G401 (cell line): Measurements from ENCODE around the gene CAMTA1. TPM values are rescaled to one million over a fixed set of nuclear protein-coding genes. Genes with fewer than 3 reads are reported as not detected.
A peak's percentile ranks its signal among the peaks of the same experiment; 100 is the strongest.
"Not testable (repeated sequence)": the region's sequence is repeated elsewhere in the genome, so short reads cannot be mapped to it uniquely, and the experiment has no call there.

Experiments used
- DNase-seq: peaks from one replicate; pipeline ENCODE4 v3.0.0-alpha.2; 2015; ENCODE audit warnings: low spot score
- in situ Hi-C: cut with HindIII; loops from 2 replicates; pipeline ENCODE4 v1.10.0; 2016; ENCODE audit warnings: low sequenced_read_pairs, mixed read lengths
- total RNA-seq: library from RNA; depleted of rRNA; stranded (reverse); fragments of >200 nt; shearing (Covaris generic); gene quantifications from 2 replicates; pipeline ENCODE4 v1.2.3, GENCODE V29; 2014

The CAMTA1 gene
- total RNA-seq, 1 experiment from 2014 or later: 137 TPM

DNA sequence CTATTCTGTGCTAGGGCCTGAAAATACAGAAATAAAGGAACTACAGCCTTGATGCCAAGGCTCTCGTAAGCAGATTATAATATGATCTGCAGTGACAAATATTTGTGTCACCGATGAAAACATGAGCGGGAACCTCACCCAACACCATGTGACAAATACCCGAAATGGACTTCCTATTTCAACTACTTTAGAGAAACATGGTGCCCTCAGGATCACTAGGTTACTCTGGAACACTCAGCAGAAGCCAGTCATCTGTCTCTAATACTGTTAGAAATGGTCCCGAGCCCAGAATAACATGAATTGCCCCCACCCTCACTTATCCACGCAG is 985.4 kb downstream of the CAMTA1 start:
- no peak for DNase-seq
- in situ Hi-C loops: no loop called here

DNA sequence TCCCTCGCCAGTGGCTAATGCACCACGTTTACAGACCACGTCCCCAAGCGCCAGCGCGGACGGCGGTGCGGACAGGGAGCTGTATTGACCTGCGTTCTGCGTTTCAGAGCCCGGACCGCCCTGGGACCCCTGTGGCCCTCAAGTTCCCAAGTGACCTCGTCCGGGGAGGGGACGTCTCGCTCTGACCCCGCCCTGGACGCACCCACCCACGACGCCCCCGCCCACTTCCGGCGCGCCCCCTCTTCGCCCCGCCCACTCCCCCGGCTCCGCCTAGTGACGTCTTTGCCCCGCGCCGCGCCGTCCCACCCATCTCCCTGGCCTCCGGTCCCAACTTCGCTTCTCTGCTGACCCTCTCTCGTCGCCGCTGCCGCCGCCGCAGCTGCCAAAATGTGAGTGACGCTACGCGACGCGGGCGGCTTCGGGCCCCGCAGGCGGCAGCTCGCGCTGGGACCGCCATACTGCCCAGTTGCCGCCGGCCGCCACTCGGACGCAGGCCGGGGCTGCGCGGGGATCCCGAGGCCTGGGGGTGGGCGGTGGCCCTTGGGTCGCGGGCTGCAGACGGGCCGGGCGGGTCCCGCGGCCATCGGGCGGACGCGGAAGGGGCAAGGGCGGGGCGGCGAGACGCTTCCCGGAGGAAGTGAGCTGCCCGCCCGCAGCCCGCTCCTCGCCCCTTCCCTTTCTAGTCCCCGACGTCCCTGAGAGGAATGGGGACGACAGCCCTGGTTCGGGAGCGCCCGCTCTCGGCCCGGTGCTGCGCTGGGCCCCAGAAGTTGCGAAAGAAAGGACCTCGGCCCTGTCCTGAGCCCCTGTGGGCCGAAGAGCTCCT is 986.0 kb downstream of the CAMTA1 start, which contains the start of gene VAMP3:
TSS of gene VAMP3 (plus strand) at position 300 of the 826 bp plus-strand sequence. CDS start at position 388, 88 bp downstream.
- DNase-seq: peak; percentile 80
- in situ Hi-C loops: no loop called here

DNA sequence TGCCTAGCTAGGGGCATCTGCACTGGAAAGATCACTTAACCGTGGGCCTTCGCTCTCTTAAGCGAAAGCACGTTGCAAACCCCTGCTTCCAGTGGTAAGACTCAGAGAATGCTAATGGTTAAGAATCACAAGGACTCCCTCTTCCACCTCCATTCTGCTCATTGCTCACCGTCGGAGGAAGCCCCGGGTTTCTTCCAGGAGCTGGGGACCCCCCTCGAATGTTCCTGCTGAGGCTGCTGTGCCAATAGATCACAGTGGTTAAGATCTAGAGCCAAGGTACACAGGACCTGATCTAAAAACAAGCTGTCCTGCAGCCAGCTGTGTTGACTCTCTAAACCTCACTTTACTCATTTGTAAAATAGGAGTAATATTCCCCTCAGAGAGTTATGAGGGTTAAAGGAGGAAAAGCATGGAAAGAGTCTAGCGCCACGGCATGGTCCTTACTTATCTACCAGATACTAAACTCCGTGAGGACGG is 986.6 kb downstream of the CAMTA1 start:
- in situ Hi-C loops: no loop called here
- no peak for DNase-seq

DNA sequence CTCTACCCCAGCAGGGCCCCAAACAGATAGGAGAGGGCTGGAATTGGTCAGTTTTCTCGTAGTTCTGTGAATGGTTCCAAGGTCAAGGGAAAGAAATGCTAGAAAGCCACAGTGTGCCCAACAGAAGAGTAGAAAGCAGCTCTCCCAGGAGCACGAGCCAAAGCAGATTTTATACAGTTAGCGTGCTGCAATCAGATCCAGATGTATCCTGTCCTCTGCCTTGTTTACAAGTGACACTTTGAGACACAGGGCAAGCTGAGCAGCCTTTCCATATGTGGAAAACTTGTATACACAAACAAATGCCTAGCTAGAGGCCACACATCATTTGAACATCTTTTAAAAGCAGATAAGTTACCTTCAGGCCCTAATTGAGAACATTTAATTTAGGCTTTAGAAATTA is 992.3 kb downstream of the CAMTA1 start:
- in situ Hi-C loops: no loop called here
- no peak for DNase-seq

GRCh38 chr1:7778133-7778628 is 992.9 kb downstream of the CAMTA1 start:
- no peak for DNase-seq
- in situ Hi-C loops: no loop called here

DNA sequence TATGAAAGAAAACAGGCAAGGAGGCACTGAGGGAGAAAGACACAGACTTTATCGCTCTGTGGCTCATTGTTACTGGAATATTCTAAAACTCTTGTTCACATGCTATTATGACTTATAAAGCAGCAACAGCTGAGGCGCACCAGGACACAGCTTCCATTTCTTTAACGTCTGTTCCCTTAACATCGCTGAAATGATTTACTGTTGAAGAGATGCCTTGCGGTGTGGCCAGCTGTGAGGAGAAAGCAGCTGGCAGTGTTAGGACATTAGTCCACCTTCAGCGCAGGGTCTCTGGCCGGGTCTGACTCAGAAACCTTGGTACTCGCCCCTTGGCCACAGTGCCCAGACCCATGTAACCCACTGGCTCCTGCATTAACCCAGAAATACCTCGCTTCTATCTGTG is 995.7 kb downstream of the CAMTA1 start:
- in situ Hi-C loops: no loop called here
- DNase-seq: no peak

DNA sequence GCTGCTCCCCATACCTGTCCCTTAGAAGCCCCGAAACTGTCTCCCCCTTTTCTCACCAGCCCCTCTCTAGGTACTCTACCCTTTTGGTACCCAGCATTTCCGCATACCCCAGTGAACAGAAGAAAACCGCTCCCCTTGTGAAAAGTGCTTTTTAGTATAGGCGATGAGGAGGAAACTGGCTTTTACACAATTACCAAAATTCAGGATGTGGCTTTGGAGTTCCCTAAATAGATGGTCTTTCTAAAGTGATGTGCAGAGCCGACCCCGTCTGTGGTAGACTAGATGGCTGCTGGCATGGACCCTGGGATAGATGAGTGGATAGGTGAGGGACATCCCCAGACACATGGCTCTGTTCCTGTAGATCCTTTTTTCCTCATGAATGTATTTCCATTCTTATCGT is 996.2 kb downstream of the CAMTA1 start:
- in situ Hi-C loops: no loop called here
- no peak for DNase-seq

DNA sequence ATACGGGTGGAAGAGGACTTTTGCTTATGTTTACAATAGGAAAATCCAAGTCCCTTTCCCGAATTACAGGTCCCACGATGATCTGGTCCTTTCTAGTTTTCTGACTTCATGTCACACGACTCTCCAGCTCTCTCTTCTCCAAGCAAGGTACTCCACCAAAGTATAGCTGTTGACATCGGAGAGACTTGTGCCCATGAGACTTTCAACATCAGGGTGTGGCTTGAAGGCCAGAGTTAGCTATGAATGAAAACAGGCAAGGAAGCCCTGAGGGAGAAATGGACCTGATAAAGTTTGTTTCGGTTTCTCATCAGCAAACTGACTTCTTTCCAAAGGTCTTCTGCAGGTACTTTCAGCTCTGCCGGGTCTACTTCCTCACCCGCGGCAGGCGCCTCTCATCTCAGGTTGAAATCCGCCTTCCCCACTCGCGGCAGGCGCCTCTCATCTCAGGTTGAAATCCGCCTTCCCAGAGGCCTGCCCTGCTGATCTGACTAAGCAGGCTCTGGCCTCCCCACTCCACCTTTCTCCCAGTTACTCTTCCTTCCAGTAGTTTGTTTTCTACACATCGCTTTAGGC is 996.8 kb downstream of the CAMTA1 start:
- DNase-seq: no peak
- in situ Hi-C loops: no loop called here

- peak; percentile 70 for DNase-seq
- in situ Hi-C loops: no loop called here
These were observed 998.0 kb downstream of the CAMTA1 start for GRCh38 chr1:7783178-7783711.

- DNase-seq: peak; percentile 97
- in situ Hi-C loops: no loop called here
These were observed 998.7 kb downstream of the CAMTA1 start, which contains the start of gene PER3 for GRCh38 chr1:7783826-7784491. PER3 (plus strand) TSS chr1:7784291; CDS start chr1:7784878, 587 bp downstream.

DNA sequence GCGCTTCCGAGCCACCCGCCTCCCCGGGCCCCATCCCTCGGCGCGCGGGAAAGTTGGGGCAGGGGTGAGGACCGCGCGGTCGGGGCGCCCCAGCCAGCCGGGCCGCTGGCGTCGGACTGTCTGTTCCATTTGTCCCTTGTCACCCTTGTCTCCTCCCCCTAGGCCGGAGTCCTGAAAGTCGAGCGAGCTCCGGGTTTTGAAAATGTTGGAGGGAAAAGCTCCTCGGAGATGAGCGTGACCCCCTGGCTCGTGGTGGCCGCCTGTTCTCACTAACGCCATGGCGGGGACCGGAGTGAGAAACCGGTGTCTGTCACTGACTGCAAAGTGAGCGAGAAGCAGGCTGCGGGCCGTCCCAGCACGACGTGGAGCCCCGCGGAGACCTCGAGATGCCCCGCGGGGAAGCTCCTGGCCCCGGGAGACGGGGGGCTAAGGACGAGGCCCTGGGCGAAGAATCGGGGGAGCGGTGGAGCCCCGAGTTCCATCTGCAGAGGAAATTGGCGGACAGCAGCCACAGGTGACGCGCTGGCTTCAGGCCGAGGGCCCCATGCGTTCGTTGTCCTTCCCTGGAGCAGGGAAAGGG is 999.3 kb downstream of the CAMTA1 start:
- in situ Hi-C loops: no loop called here
- DNase-seq: peak; percentile 52

- peak; percentile 27 for DNase-seq
- in situ Hi-C loops: no loop called here
These were observed 999.9 kb downstream of the CAMTA1 start for GRCh38 chr1:7785108-7785507.

GRCh38 chr1:7786795-7787194 is 1001.5 kb downstream of the CAMTA1 start:
- in situ Hi-C loops: no loop called here
- DNase-seq: peak; percentile 47

DNA sequence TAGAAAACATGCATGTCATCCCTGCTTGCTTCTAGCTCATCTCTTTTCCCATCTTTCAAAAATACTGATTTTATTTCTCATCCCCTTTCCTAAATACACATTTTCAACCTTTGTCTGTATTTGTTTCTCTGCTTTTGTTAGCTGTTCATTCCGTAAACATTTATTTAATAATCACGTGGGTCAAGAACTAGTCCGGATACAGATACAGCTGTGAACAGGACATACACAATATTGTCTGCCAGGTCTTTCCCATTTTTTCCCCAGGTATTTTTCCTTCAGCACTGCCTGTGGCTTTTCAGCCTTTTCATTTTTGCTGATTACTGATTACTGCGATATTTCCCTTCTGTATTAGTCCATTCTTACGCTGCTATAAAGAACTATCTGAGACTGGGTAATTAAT is 1004.6 kb downstream of the CAMTA1 start:
- in situ Hi-C loops: no loop called here
- DNase-seq: no peak

GRCh38 chr1:7791027-7791426 is 1005.8 kb downstream of the CAMTA1 start:
- in situ Hi-C loops, DNase-seq: not testable (repeated sequence)

DNA sequence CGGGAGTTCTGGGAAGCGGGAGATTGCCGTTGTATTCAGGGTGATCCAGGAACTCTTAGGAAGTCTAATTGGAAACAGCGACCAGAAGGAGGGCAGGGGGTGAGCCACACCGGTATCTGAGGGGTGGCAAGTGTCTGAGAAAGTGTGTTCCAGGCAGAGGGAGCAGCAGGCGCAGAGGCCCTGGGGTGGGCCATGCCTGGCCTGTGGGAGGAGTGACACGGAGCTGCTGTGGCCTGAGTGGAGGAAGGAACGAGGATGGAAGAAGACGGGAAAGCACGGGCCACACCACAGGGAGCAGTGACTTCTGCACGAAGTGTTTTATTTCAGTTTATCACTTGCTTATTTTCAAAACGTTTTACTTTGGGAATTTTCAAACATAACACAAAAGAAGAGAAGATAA is 1010.2 kb downstream of the CAMTA1 start:
- in situ Hi-C loops: no loop called here
- no peak for DNase-seq

- in situ Hi-C loops: no loop called here
- no peak for DNase-seq
These were observed 1020.2 kb downstream of the CAMTA1 start for GRCh38 chr1:7805460-7805859.

- peak; percentile 34 for DNase-seq
- in situ Hi-C loops: no loop called here
These were observed 1023.1 kb downstream of the CAMTA1 start for GRCh38 chr1:7808253-7808844.

DNA sequence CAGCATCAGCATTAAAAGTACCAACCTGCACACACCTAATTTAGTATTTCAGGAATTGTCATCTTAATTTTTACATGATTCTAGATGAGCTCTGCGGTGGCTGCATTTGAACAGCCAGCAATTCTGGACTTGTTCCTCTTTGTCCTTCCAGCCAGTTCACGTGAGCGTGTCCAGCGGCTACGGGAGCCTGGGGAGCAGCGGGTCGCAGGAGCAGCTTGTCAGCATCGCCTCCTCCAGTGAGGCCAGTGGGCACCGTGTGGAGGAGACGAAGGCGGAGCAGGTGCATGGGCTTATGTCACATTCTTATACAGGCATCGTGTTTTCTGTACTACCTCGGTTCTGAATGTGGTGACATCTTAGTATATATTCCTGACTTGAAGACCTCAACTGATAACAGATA is 1024.5 kb downstream of the CAMTA1 start:
- peak; percentile 32 for DNase-seq
- in situ Hi-C loops: no loop called here
